Right lobe of liver (tissue), 6 donors: ENCODE data around the gene WEE1. TPM values are rescaled to one million over a fixed set of nuclear protein-coding genes. Genes with fewer than 3 reads are reported as not detected.
A peak's percentile ranks its signal among the peaks of the same experiment; 100 is the strongest.

Source experiments
- ATAC-seq, 4 donors: fragments of 200-7000 bp; cut with Tn5 transposase; one replicate each; pipeline ENCODE4 v1.9.1; 2020; ENCODE audit warnings: mild to moderate bottlenecking in 4 of 4, moderate library complexity in 4 of 4
- DNase-seq, 3 donors: peaks; one replicate each; pipeline ENCODE4 v3.0.0-alpha.2; 2020
- H3K27ac ChIP-seq, 3 donors: fragments of 200-600 bp; one replicate each; pipeline ENCODE4 v1.8.0; 2022
- H3K27me3 ChIP-seq, 2 donors: fragments of 200-600 bp; one replicate each; pipeline ENCODE4 v1.8.0; 2022
- H3K36me3 ChIP-seq, 4 donors: fragments of 200-600 bp; sonication (generic) in 1 of 4; one replicate each; pipeline versions ENCODE4 v1.5.1 to v1.8.0; 2017 to 2022; ENCODE audit warnings: control low read depth in 1 of 4
- H3K4me1 ChIP-seq, 4 donors: fragments of 200-600 bp; sonication (generic) in 1 of 4; one replicate each; pipeline versions ENCODE4 v1.5.1 to v1.8.0; 2017 to 2022; ENCODE audit warnings: control low read depth in 1 of 4
- H3K4me3 ChIP-seq, 3 donors: fragments of 200-600 bp; one replicate each; pipeline ENCODE4 v1.8.0; 2022
- H3K9me3 ChIP-seq, 4 donors: fragments of 200-600 bp; sonication (generic) in 1 of 4; one replicate each; pipeline versions ENCODE4 v1.5.1 to v1.8.0; 2017 to 2022; ENCODE audit warnings: control low read depth in 1 of 4
- POLR2A ChIP-seq: fragments of 450-650 bp; IDR thresholded peaks from one replicate; pipeline ENCODE4 v1.6.1; 2017; ENCODE audit warnings: antibody characterized with exemption, mild to moderate bottlenecking
- WGBS: methylation state at CpG from one replicate; pipeline ENCODE4 v1.1.6; 2018; ENCODE audit warnings: low coverage, low lambda C conversion rate; ENCODE audit not compliant: insufficient coverage; ENCODE audit errors: missing lambda C conversion rate; 5-methylcytosine and 5-hydroxymethylcytosine counted together
- intact Hi-C, 2 donors: fragments of 100-400 bp; cut with DNase I; formaldehyde crosslinking; loops; one replicate each; pipeline versions ENCODE4 v1.11.2 to v1.14.1; 2022
- total RNA-seq, 6 experiments: library from RNA; depleted of rRNA in 2 of 6; stranded (reverse); fragments of >200 nt in 2 of 6; fragmentation: NEBNext Ultra II Directional in 3 of 6; extraction: Animal tissue kit (Norgen Biotek cat#: 25700) in 3 of 6; gene quantifications; one replicate each; pipeline versions ENCODE4 v1.1.0 to v1.2.4, GENCODE V29; 2016 to 2023
- TF ChIP-seq, protein P1 (sequence below), 4 donors: fragments of 200-600 bp in 3 of 4; fragments of 450-650 bp in 1 of 4; IDR thresholded peaks; one replicate each; pipeline versions ENCODE4 v1.5.1 to v1.8.0; 2016 to 2022; ENCODE audit warnings: antibody characterized with exemption in 4 of 4, mild to moderate bottlenecking in 2 of 4
- donor health status: DM: no; HTN: yes; CAD: no.
- donor health status: DM: no; HTN: no; CAD: no.
- donor health status: DM: no; HTN: no; CAD: no.
- donor health status: DM: no; HTN: yes; CAD: no.
- donor health status: DM: no; HTN: yes; CAD: no.

WEE1 gene
- total RNA-seq, 6 experiments from 2014 or later: 11.1 to 34.0 (median 19.5) TPM

DNA sequence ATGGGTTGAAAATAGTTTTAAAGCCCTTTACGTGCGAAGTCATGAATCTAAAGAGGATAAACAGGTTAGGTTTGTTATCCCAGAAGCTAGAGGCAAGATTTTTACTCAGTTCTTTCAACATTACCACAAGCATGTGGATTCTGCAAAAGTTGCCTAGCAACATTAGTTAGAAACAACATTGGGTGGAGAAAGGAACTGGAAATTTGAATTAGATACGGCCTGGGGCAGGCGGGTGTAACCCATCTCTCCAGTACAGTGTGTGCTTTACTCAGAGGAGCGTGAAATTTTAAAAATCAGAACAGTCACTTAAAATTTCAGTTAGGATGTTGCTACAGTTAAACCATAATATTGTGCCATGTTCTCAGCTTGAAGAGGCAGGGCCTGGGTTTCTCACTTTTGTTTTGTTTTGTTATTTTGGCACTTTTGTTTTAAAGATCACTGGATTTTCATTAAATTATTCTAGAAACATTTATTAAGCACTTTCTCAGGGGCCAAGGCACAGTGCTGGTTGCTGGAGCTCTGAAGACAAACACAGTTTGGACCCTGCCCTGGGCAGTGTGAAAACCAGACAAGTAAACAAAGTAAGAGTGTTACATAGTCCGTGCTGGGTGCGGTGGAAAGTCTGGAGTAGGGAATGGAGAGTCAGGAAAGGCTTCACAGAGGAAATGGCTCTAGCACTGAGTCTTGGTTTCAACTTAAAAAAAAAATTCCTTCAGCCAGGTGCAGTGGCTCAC, 4.4 kb upstream of the WEE1 start:
- intact Hi-C loops: no loop called here
- H3K27me3 ChIP-seq: no peaks in the 10 kb centered on the region
- TF ChIP-seq, protein P1, sequence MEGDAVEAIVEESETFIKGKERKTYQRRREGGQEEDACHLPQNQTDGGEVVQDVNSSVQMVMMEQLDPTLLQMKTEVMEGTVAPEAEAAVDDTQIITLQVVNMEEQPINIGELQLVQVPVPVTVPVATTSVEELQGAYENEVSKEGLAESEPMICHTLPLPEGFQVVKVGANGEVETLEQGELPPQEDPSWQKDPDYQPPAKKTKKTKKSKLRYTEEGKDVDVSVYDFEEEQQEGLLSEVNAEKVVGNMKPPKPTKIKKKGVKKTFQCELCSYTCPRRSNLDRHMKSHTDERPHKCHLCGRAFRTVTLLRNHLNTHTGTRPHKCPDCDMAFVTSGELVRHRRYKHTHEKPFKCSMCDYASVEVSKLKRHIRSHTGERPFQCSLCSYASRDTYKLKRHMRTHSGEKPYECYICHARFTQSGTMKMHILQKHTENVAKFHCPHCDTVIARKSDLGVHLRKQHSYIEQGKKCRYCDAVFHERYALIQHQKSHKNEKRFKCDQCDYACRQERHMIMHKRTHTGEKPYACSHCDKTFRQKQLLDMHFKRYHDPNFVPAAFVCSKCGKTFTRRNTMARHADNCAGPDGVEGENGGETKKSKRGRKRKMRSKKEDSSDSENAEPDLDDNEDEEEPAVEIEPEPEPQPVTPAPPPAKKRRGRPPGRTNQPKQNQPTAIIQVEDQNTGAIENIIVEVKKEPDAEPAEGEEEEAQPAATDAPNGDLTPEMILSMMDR (IDR thresholded peaks at IDR 0.05): no peak
- peak; percentile 90 for TF ChIP-seq POLR2A
- H3K4me1 ChIP-seq: peaks cover 0 to 53% (median 10%) of the 10 kb centered on the region in 4 donors
- 20% methylated on average over 7 of the region's 7 CpGs for WGBS
- H3K36me3 ChIP-seq: no peaks in the 10 kb centered on the region
- ATAC-seq: peak; percentile 47 to 67 (median 60)
- peak overlapping the region in 2 of 3 donors; percentile 4 to 5 for H3K4me3 ChIP-seq
- H3K27ac ChIP-seq: peak overlapping the region; percentile 79 to 90 (median 88)
- DNase-seq: peak; percentile 74 to 93 (median 85)
- no peaks in the 10 kb centered on the region for H3K9me3 ChIP-seq

DNA sequence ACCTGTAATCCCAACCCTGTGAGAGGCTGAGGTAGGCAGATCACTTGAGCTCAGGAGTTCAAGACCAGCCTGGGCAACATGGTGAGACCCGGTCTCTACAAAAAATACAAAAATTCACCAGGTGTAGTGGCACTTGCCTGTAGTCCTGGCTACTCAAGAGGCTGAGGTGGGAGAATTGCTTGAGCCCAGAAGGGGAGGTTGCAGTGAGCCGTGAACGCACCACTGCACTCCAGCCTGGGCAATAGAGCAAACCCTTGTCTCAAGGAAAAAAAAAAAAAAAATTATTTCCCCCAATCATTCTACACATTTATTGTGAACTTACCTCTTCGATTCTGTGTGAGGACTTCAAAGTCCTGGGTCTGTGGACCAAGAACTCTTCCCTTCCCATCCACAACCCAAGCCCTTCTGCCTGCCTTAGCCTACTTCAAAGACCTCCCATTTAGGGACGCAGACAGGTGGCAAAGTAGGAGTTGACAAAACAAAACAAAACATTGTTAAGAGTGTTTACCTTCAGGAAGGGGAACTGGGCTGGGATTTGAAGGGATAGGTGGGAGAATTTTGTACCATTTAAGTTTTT, 3.8 kb upstream of the WEE1 start:
- WGBS: 61% methylated on average over 3 of the region's 5 CpGs
- intact Hi-C loops: no loop called here
- ATAC-seq (no peak), DNase-seq (no peak)
- H3K4me3 ChIP-seq: no peak overlapping the region
- TF ChIP-seq, protein P1 (IDR thresholded peaks at IDR 0.05): no peak
- TF ChIP-seq POLR2A: no peak
- no peaks in the 10 kb centered on the region for H3K27me3 ChIP-seq
- peak overlapping the region; percentile 79 to 90 (median 88) for H3K27ac ChIP-seq
- no peaks in the 10 kb centered on the region for H3K9me3 ChIP-seq
- peaks cover 0 to 53% (median 10%) of the 10 kb centered on the region in 4 donors for H3K4me1 ChIP-seq
- H3K36me3 ChIP-seq: no peaks in the 10 kb centered on the region

DNA sequence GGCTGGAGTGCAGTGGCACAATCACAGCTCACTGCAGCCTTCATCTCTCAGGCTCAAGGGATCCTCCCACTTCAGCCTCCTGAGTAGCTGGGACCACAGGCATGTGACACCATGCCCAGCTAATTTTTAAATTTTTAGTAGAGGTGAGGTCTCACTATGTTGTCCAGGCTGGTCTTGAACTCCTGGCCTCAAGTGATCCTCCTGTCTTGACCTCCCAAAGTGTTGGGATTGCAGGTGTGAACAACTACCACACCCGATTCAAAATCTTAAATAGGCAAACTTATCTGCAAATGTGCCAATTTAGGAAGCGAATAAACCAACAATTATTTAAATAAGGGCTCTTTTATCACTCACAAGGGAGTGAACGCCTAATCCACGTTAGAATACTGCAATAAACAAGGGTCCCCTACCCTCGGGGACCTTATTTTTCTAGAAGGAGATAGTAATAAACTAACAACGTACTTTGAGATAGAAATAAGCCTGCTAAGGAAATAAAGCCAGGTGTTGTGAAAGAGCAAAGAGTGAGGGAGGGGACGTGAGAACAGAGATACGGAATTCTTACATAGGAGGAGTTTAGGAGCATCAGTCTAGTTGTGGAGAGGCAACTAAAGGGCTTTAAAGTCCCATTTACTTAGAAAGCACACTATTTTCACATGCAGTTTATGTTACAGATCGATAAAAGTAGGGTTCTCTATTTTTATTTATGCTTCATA, 3.0 kb upstream of the WEE1 start:
- no peak for TF ChIP-seq POLR2A
- TF ChIP-seq, protein P1 (IDR thresholded peaks at IDR 0.05): no peak
- 49% methylated on average over 9 of the region's 9 CpGs for WGBS
- Histone ChIP-seq H3K27ac (peak overlapping the region in 2 of 3 donors; percentile 88 to 90), H3K9me3 (no peaks in the 10 kb centered on the region), H3K4me3 (no peak overlapping the region), H3K27me3 (no peaks in the 10 kb centered on the region), H3K36me3 (no peaks in the 10 kb centered on the region), H3K4me1 (peaks cover 0 to 49% (median 10%) of the 10 kb centered on the region in 4 donors)
- intact Hi-C loops: no loop called here
- DNase-seq (no peak), ATAC-seq (no peak)

DNA sequence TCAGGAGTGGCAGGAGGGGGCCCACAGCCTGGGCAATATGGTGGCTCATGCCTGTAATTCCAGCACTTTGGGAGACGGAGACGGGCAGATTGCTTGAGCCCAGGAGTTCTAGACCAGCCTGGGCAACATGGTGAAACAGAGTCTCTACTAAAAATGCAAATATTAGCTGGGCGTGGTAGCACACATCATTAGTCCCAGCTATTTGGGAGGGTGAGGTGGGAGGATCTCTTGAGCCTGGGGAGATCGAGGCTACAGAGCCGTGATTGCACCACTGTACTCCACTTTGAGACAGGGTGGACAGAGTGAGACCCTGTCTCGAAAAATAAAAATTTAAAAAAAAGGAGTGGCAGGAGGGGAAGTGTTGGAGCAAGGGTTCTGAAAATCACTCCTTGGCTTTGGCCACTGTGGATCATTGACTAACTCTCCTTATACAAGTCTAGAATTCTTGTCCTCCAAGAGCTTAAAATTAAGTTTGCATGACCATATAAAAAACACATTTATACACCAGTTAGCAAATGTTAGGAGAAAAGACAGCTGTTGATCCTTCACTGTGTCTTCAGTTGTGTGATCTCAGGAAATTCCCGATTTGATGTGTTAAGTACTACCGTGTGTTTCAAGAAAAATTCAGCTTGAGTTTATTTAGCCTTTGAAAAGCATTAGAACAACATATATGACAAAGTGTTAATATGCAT, 2.3 kb upstream of the WEE1 start:
- Histone ChIP-seq H3K27ac (no peak overlapping the region), H3K36me3 (no peaks in the 10 kb centered on the region), H3K27me3 (no peaks in the 10 kb centered on the region), H3K4me3 (no peak overlapping the region), H3K4me1 (peaks cover 0 to 43% (median 12%) of the 10 kb centered on the region in 4 donors), H3K9me3 (no peaks in the 10 kb centered on the region)
- no peak for TF ChIP-seq POLR2A
- TF ChIP-seq, protein P1 (IDR thresholded peaks at IDR 0.05): no peak
- 97% methylated on average over 6 of the region's 8 CpGs for WGBS
- ATAC-seq (no peak), DNase-seq (no peak)
- intact Hi-C loops: no loop called here
